Stimulated activated CD4-positive, alpha-beta T cell treated with anti-CD3 and anti-CD28 coated beads, Interleukin-12 subunit alpha, Interleukin-12 subunit beta, amount 100 ng/mL, for 24 hours (primary cell): Measurements from ENCODE around the gene ZBTB16.

Experiments
- DNase-seq, 2 experiments: peaks; one replicate each; pipeline ENCODE4 v3.0.0-alpha.2; 2020; ENCODE audit warnings: low read depth in 2 of 2

ZBTB16 gene

DNA sequence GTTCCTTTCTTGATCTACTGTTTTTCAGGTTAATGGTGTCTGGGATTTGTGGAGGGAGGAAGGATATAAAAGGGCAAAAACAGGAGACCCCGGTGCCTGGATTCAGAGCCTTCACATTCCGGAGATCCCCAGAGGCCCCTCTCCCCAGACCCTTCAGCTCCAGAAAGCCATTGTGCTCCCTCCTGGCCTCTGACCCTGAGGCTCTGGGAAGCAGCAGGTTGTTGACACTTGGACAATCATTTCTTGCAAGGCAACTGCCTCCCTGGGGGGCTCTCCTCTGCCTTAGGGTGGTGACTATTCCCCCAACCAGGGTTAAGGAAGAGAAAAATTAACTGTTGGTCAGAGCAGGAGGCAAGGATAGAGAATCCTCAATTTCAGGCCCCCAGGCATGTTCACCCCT, 149.8 kb downstream of the ZBTB16 start:
- no peak for DNase-seq

GRCh38 chr11:114209904-114210303, 150.4 kb downstream of the ZBTB16 start:
- DNase-seq = no peak

- no peak for DNase-seq
These were observed 152.1 kb downstream of the ZBTB16 start for GRCh38 chr11:114211444-114212121.

GRCh38 chr11:114213622-114214021, 154.1 kb downstream of the ZBTB16 start:
- DNase-seq = no peak

DNA sequence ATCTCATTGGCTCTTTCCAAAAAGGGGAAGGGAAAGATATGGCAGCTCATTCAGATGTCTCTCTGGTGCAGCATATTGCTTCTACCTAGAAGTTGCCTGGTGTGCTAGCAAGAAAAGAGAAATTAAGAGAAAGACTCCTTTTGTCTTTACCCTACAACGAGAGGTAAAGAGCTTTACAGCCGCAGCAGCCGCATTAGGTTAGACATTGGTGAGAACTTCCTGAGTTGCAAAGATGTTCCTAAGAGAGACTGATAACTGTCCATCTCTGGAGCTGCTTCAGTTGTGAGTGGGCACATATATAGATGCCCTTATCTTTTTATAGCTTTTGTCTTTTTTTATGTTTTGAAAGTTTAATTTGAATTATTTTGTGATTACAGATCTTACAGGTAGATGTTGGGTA, 155.9 kb downstream of the ZBTB16 start:
- DNase-seq = no peak

DNA sequence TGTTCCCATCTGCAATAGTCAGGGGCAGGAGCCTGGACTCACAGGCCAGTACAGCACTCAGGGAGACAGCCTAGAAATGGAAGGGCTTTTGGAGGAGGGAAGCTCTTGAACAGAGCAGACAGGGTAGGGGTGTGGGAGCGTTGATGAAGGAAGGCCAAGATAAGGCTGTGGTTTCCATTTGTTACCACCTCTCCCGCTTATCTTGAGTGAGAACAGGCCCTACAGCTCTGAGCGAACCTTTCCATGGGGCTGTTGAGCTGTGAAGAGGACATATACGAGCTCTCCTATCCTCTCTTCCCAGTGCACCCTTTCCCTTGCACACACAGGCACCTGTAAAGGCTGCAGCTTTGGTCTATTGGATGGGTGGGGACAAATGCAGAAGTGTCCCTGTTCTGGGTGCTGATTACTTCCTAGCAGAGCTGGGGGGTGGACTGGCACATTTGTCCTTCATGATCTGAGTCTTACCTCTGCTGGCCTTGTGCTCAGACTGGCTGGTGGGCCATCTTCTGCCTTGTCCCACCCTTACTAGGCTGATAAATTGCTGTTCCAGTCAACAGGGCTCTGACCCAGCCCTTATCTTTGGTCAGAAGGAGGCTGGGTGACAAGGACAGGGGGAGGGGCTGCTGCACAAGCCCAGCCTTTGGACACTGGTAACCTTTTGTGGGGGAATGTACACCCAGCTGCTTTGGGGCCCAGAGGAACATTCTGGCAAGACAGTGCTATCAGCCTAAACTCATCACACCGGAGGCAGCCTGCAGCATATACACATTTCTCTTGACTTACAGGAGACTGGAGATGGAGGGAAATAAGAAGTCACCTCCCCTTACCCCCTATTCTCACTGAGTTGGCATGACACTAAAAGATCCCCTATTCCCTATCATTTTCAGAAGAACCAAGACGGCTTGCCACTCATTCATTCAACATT, 156.6 kb downstream of the ZBTB16 start:
- DNase-seq = no peak

GRCh38 chr11:114216796-114217180, 157.3 kb downstream of the ZBTB16 start:
- DNase-seq = no peak

DNA sequence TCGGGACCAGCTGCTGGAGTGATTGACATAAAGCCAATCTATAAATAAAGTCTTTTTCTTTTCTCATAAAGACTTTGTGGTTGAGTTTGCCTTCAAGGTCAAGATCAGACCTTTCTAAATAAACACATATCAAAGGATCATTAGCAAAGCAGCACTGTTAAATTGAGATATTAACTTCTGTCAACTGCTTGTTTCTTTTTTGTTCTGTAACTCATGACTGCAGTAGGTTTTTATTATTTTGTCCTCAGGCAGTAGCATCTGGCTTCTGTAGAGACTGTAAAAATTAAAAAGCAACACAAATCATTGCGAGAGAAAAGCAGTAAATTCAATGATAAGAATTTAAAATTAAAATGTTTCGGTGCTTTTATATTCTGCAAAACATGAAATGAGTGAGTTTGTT, 159.0 kb downstream of the ZBTB16 start:
- DNase-seq = no peak

GRCh38 chr11:114219559-114220349, 160.2 kb downstream of the ZBTB16 start:
- DNase-seq = no peak

GRCh38 chr11:114221037-114221436, 161.5 kb downstream of the ZBTB16 start:
- DNase-seq = no peak

DNA sequence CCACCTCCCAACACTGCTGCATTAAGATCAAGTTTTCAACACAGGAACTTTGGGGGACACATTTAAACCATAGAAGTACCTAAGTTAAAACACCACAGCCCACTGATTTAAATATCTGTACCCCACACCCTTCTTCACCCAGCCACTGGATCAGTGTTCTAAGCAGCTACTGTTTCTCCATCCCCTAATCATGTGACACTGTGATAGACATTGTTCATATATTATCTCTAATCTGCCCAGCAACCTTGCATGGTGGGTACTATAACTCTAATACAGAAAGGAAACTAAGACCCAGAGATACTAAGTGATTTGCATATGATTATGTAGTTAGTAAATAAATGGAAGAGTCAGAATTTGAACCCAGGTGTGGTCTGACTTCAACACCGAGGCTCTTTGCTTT, 166.2 kb downstream of the ZBTB16 start:
- DNase-seq = no peak

- no peak for DNase-seq
These were observed 166.8 kb downstream of the ZBTB16 start for GRCh38 chr11:114226356-114226755.

DNA sequence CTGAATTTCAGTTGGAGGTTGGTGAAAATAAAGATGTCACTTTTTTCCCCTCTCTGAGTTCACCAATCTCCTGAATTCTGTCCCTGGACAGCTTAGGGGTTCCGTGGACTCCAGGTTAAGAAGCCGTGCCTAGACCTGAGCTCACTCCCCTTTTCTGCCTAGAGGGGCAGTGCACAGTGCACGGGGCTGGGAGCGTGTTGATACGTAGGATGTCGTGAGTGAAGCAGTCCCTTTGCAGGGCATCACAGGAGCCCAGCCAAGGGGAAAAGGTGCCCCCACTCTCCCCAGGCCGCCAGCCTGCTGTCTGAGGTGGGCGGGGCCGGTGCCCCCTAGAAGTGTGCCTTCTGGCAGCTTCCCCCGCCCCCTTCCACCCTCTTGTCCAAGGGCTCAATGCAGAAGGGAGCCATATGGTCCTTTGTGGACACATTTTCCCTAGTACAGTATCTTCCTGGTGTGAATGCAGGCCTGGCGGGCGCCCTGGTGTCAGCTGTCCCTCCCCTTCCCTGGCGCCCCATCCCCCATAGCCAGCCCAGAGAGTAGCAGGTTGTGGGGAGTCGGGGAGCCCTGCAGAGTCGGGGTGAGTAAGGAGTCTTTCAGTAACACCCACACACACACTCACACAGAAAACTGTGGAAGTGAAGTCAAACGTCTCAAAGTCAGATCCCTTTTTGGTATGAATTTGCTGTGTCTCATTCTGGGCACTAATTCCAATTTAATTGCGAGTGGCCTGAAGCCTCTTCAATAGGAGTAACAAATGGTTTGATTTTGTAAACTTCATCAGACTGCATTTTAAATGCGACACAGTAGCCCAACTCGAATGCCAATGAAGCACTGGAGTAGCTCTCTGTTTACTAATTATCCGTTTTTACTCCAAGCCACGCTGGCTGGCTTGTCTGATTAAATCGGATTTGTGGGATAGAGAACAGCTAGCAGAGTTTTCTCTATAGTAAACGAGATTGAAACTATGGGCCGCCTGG, 169.2 kb downstream of the ZBTB16 start:
- no peak for DNase-seq

GRCh38 chr11:114230031-114230704, 170.7 kb downstream of the ZBTB16 start:
- DNase-seq = no peak

DNA sequence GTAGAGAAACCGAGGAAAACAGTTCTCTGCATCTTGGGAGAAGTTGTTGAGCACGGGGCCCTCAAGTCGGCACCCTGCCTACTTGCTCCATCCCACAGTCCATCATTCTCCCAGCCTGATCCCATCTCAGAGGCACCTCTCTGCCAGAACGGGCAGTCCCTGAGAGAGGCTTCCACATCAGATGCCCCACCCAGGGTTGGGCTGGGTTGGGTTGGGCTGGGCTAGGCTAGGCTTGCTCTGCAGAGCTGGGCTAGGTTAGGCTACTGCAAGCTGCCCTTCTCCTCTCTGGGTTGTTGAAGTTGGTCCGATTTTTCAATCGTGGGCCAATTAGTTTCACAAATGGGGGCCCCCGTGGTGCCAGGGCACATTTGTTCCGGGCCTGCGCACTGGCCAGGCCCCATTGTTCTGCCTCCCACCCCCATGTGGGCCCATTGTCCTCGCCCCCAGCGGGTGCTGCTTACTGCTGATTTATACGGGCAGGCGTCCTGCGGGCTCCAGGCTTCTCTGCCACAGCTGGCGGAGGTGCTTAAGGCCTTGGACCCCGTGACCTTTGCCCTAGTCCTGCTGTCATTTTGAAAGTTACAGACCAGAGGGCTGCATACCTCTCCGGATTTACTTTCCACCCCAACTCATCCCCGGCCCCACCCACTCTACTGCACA, 173.0 kb downstream of the ZBTB16 start:
- no peak for DNase-seq

DNA sequence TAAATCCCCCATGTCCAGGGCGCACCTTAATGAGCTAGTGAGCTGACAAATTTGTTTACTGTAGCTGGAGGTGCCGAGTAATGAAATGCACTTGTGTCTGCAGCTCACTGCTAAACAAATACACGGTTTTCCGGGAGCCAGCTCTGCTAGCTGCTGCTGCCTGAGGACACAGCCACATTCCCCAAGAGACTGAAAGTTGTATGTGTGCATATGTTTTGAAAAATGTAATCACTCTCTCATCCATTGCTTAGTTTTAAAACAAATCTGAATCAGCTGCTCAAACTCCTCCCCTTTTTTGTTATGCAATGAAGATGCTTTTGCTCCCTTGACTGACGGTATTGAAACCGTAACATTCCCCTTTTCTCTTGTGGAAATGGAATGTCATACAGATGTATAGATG, 174.2 kb downstream of the ZBTB16 start:
- no peak for DNase-seq

GRCh38 chr11:114236829-114237228, 177.3 kb downstream of the ZBTB16 start:
- DNase-seq = no peak

GRCh38 chr11:114237321-114238280, 178.1 kb downstream of the ZBTB16 start:
- DNase-seq = no peak

GRCh38 chr11:114239753-114240161, 180.2 kb downstream of the ZBTB16 start:
- DNase-seq = no peak
